ENCODE data around the gene IL18BP.

IL18BP gene

DNA sequence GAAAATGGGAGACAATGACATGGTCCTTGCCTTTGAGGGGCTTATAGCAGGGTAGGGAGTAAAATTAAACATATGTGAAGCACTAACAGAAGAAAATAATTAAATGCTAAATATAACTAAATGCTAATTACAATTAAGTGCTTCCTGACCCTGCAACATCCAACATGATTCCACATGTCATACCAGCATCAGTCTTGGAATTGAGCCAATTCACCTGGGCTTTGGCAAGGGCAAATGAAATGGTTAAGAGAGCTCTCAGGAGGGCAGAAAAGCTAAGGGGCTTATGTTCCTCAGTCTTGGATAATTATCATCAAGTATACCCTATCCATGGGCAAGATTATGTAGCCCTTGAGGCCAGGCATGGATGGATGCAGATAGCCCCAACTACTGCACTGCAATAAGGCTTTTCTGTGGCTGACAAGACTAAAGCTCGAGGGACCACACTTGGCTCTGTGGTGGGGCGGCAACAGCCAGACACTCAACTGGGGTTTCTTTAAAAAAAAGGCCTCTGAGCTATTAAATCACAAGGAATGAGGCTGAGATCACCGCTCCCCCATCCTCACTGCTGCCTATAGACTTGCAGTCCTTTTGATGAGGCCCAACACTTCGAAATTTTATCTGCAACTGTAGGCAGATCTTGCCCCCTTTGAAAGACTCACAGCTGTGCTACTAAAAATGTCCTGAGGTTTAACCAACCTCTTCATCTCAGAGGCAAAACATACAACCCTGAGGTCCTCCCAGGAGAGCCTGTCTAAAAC, 39.0 kb downstream of the IL18BP start:
- POLR2A ChIA-PET: interaction anchor here (1.7 kb wide), 1 partner anchor 42 kb away, joined by 4 read pairs; no protein-coding TSS in a partner anchor
- Histone ChIP-seq H3K4me3 (ENCODE audit: low read depth, low read length) (no peak overlapping the region), H3K36me3 (ENCODE audit: control insufficient read depth in 2 of 2, insufficient read depth in 1 of 2, low read length in 2 of 2) (peaks cover 7 to 23% of the 10 kb centered on the region in 2 experiments; a peak in 2 of 3 replicates), H3K27ac (ENCODE audit: extremely low read depth, low read depth, low read length) (no peak overlapping the region), H3K4me1 (ENCODE audit: control insufficient read depth, insufficient read depth, low read length) (peaks cover 22% of the 10 kb centered on the region), H3K9me3 (ENCODE audit: control insufficient read depth, insufficient read depth, low read depth, low read length) (no peaks in the 10 kb centered on the region)
- CTCF ChIA-PET: interaction anchor here (0.8 to 1.7 kb wide), 4 partner anchors 12 to 106 kb away, joined by 3 to 9 read pairs (median 4); no protein-coding TSS in a partner anchor
- TF ChIP-seq PRDM1 (tag by site-specific recombination; IDR thresholded peaks at IDR 0.05): no peak
- TF ChIP-seq ZNF211 (tag by site-specific recombination; IDR thresholded peaks at IDR 0.05; ENCODE audit: low read depth): no peak
- no peak for TF ChIP-seq SP3 (tag by site-specific recombination; IDR thresholded peaks at IDR 0.05)
- TF ChIP-seq ZNF548 (tag by site-specific recombination; IDR thresholded peaks at IDR 0.05): no peak
- no peak for TF ChIP-seq GFI1B (tag by site-specific recombination; IDR thresholded peaks at IDR 0.05)
- TF ChIP-seq ZNF571 (tag by site-specific recombination; IDR thresholded peaks at IDR 0.05): no peak
- TF ChIP-seq ZNF544 (tag by site-specific recombination; IDR thresholded peaks at IDR 0.05): no peak

DNA sequence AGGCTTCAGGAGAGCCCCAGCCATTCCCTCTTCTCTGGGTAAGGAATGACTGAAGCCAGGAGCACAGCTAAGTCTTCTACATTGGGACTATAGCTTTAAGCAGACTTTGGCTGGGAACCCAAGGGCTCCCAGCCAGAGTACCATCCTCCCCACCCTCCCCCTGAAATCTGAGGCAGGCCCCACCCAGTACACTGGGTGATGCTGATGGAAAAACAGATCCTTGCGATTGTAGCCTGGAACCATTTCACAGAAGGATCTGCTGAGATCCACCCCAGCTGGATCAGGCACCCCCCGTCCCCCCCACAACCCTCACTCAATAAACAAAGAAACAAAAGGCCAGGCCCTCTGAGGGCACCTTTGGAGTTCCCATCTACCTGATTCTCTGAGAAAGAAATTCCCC, 39.8 kb downstream of the IL18BP start:
- POLR2A ChIA-PET: interaction anchor here (0.5 to 1.7 kb wide), 4 partner anchors 41 to 68 kb away, joined by 3 to 8 read pairs (median 4); no protein-coding TSS in a partner anchor
- CTCF ChIA-PET: interaction anchor here (1.0 to 2.2 kb wide), 6 partner anchors 9 to 52 kb away, joined by 3 to 14 read pairs (median 8); no protein-coding TSS in a partner anchor
- Histone ChIP-seq H3K9me3 (ENCODE audit: control insufficient read depth, insufficient read depth, low read depth, low read length) (no peaks in the 10 kb centered on the region), H3K4me1 (ENCODE audit: control insufficient read depth, insufficient read depth, low read length) (peaks cover 22% of the 10 kb centered on the region), H3K27ac (ENCODE audit: extremely low read depth, low read depth, low read length) (no peak overlapping the region), H3K36me3 (ENCODE audit: control insufficient read depth in 2 of 2, insufficient read depth in 1 of 2, low read length in 2 of 2) (peaks cover 5 to 18% of the 10 kb centered on the region in 2 experiments; a peak in 2 of 3 replicates), H3K4me3 (ENCODE audit: low read depth, low read length) (no peak overlapping the region)
- no peak for TF ChIP-seq FEZF1 (tag by site-specific recombination; IDR thresholded peaks at IDR 0.05)
- TF ChIP-seq, protein P1, sequence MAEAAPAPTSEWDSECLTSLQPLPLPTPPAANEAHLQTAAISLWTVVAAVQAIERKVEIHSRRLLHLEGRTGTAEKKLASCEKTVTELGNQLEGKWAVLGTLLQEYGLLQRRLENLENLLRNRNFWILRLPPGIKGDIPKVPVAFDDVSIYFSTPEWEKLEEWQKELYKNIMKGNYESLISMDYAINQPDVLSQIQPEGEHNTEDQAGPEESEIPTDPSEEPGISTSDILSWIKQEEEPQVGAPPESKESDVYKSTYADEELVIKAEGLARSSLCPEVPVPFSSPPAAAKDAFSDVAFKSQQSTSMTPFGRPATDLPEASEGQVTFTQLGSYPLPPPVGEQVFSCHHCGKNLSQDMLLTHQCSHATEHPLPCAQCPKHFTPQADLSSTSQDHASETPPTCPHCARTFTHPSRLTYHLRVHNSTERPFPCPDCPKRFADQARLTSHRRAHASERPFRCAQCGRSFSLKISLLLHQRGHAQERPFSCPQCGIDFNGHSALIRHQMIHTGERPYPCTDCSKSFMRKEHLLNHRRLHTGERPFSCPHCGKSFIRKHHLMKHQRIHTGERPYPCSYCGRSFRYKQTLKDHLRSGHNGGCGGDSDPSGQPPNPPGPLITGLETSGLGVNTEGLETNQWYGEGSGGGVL (tag by site-specific recombination; IDR thresholded peaks at IDR 0.05): 0 out of 2 replicates have a peak, but pooled peaks have one; percentile 21

- TF ChIP-seq ZFP37 (tag by site-specific recombination; IDR thresholded peaks at IDR 0.05) (no peak), ZFHX2 (tag by site-specific recombination; conservative IDR thresholded peaks at IDR 0.05) (0 out of 2 replicates have a peak, but pooled peaks have one; percentile 7), ZNF335 (tag by site-specific recombination; conservative IDR thresholded peaks at IDR 0.05) (0 out of 2 replicates have a peak, but pooled peaks have one; percentile 37), MYNN (tag by site-specific recombination; IDR thresholded peaks at IDR 0.05; ENCODE audit: borderline replicate concordance) (no peak), HIC1 (tag by site-specific recombination; IDR thresholded peaks at IDR 0.05) (no peak), ZNF223 (tag by site-specific recombination; IDR thresholded peaks at IDR 0.05) (peak; percentile 33; the same call in 1 of the 2 replicates), EGR2 (tag by site-specific recombination; IDR thresholded peaks at IDR 0.05; ENCODE audit: low read depth) (no peak), BCL11A (tag by site-specific recombination; IDR thresholded peaks at IDR 0.05; ENCODE audit: low read depth) (no peak)
- TF ChIP-seq, protein P2, sequence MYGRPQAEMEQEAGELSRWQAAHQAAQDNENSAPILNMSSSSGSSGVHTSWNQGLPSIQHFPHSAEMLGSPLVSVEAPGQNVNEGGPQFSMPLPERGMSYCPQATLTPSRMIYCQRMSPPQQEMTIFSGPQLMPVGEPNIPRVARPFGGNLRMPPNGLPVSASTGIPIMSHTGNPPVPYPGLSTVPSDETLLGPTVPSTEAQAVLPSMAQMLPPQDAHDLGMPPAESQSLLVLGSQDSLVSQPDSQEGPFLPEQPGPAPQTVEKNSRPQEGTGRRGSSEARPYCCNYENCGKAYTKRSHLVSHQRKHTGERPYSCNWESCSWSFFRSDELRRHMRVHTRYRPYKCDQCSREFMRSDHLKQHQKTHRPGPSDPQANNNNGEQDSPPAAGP (tag by site-specific recombination; IDR thresholded peaks at IDR 0.05): no peak
- H3K9me3 ChIP-seq (ENCODE audit: control insufficient read depth, insufficient read depth, low read depth, low read length): no peaks in the 10 kb centered on the region
- H3K36me3 ChIP-seq (ENCODE audit: control insufficient read depth in 2 of 2, insufficient read depth in 1 of 2, low read length in 2 of 2): peaks cover 3 to 11% of the 10 kb centered on the region in 2 experiments; a peak in 2 of 3 replicates
- peak overlapping the region; percentile 59 for H3K4me3 ChIP-seq (ENCODE audit: low read depth, low read length)
- ChIA-PET POLR2A (interaction anchor here (0.5 to 1.7 kb wide), 3 partner anchors 40 to 67 kb away, joined by 3 to 8 read pairs (median 4); no protein-coding TSS in a partner anchor), CTCF (interaction anchor here (1.0 to 2.2 kb wide), 6 partner anchors 9 to 145 kb away, joined by 3 to 14 read pairs (median 5); no protein-coding TSS in a partner anchor)
- H3K4me1 ChIP-seq (ENCODE audit: control insufficient read depth, insufficient read depth, low read length): peaks cover 22% of the 10 kb centered on the region
- 0 out of 2 replicates have a peak overlapping the region, but pooled peaks have one; percentile 28 for H3K27ac ChIP-seq (ENCODE audit: extremely low read depth, low read depth, low read length)
These were observed 40.5 kb downstream of the IL18BP start for GRCh38 chr11:72039031-72039855.
